Gastrocnemius medialis (tissue), 4 donors: ENCODE measurements around the gene CTSG.

Source experiments
- POLR2A ChIP-seq, 2 donors: fragments of 450-650 bp; IDR thresholded peaks; one replicate each; pipeline ENCODE4 v1.6.1; 2017; ENCODE audit warnings: antibody characterized with exemption in 2 of 2, mild to moderate bottlenecking in 2 of 2, moderate library complexity in 2 of 2
- TF ChIP-seq, protein P1 (sequence below), 5 experiments: fragments of 450-650 bp in 3 of 5; fragments of 200-600 bp in 2 of 5; sonication (generic) in 2 of 5; IDR thresholded peaks in 4 of 5; conservative IDR thresholded peaks in 1 of 5; 1 replicate in 4 of 5; 2 replicates in 1 of 5; pipeline ENCODE4 v1.5.1; 2016 to 2019; ENCODE audit warnings: antibody characterized with exemption in 5 of 5, mild to moderate bottlenecking in 3 of 5, moderate library complexity in 3 of 5

DNA sequence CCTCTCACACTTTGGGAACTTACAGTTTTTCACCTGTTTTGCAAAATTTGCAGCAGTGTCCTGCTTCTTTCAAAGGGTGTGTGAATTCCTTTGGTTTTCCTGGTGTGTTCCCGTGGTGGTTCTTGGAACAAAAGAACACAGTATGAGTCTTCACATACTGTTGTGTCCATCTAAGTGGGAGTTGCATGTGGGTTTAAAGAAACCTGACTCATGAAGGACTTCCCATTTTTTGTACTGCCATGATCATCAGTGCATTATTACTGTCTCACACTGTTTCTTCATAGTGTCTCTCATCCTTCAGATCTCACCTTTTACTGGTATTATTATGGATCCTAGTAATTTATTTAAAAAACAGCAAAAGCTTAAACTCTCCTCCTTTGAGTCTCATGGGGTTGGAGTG is 37.2 kb upstream of the CTSG start:
- no peak for TF ChIP-seq POLR2A (IDR thresholded peaks at IDR 0.05)
- TF ChIP-seq, protein P1, sequence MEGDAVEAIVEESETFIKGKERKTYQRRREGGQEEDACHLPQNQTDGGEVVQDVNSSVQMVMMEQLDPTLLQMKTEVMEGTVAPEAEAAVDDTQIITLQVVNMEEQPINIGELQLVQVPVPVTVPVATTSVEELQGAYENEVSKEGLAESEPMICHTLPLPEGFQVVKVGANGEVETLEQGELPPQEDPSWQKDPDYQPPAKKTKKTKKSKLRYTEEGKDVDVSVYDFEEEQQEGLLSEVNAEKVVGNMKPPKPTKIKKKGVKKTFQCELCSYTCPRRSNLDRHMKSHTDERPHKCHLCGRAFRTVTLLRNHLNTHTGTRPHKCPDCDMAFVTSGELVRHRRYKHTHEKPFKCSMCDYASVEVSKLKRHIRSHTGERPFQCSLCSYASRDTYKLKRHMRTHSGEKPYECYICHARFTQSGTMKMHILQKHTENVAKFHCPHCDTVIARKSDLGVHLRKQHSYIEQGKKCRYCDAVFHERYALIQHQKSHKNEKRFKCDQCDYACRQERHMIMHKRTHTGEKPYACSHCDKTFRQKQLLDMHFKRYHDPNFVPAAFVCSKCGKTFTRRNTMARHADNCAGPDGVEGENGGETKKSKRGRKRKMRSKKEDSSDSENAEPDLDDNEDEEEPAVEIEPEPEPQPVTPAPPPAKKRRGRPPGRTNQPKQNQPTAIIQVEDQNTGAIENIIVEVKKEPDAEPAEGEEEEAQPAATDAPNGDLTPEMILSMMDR (IDR thresholded peaks at IDR 0.05 in 4 of 5, conservative IDR thresholded peaks at IDR 0.05 in 1 of 5), result no peak
